ENCODE measurements around the gene CDHR2. TPM values are rescaled to one million over a fixed set of nuclear protein-coding genes. Genes with fewer than 3 reads are reported as not detected.
"Not testable (repeated sequence)": the region's sequence is repeated elsewhere in the genome, so short reads cannot be mapped to it uniquely, and the experiment has no call there.

Gene CDHR2
- total and polyA plus RNA-seq, 3 donors from 2014 or later: 32.0 to 60.5 (median 39.8) TPM

DNA sequence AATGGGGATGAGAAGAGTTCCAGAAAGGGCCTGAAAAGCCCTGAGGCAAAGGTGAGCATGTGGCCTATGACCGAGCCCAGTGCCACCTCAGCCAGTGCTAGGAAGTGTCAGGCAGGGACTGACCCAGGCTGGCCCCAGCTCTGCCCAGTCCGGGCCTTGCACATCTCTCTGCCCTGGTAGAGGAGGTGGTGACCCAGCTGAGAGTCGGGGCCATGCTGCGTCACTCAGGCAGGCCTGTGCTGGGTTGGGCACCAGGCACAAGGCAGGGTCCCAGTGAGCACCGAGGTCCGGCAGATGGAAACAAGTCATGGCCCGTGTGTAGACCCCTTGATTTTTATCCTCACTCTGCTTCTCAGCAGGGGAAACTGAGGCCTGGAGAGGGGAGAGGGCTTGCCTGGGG is 729 bp downstream of the CDHR2 start:
- Histone ChIP-seq H3K27ac (no peak overlapping the region), H3K27me3 (no peaks in the 10 kb centered on the region), H3K36me3 (ENCODE audit: low read depth, missing control alignments) (no peaks in the 10 kb centered on the region), H3K4me3 (no peak overlapping the region), H3K9me3 (no peaks in the 10 kb centered on the region), H3K4me1 (no peaks in the 10 kb centered on the region)
- 90% methylated on average over 7 of the region's 7 CpGs; no CpG with 5 or more reads in 1 of the 2 donors for WGBS, 2 donors
- DNase-seq: no peak
- TF ChIP-seq POLR2A (IDR thresholded peaks at IDR 0.05) (no peak), CTCF (IDR thresholded peaks at IDR 0.05) (no peak)
- intact Hi-C loops (cut with DNase I; ENCODE audit: low total_unique reads): loop anchor here (5.0 to 10.0 kb wide), 2 partner anchors 85 to 508 kb away; partner anchors contain the start of genes EIF4E1B and SNCB

DNA sequence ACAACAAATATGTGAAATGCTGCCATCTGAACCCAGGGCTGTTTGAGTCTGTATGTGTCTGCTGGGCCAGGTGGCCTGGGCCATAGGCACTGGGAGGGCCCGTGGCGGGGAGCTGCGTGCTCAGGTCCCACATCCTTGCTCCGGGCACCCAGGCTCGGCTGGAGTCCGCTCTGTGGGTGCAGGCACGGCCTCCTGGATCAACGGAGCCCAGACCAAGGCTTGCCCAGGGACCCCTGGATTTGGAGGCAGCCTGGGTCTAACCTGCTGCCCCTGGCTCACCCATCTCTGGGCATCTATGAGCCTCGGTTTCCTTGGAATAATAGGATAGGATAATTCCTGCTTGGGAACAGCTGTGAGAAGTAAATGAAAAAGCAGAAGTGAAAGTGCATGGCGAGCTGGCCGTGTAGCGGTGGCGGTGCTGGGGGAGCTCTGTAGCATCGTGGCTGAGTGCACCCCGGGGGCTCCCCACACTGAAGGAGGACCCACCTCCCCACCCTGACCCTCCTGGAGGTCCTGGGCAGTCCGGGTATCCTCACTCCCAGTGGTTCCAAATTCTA is 1.2 kb downstream of the CDHR2 start:
- intact Hi-C loops (cut with DNase I; ENCODE audit: low total_unique reads): loop anchor here (5.0 kb wide), 1 partner anchor 508 kb away; no protein-coding TSS in a partner anchor
- TF ChIP-seq CTCF (IDR thresholded peaks at IDR 0.05): no peak
- TF ChIP-seq POLR2A (IDR thresholded peaks at IDR 0.05): no peak
- no peak for DNase-seq
- Histone ChIP-seq H3K36me3 (ENCODE audit: low read depth, missing control alignments) (no peaks in the 10 kb centered on the region), H3K9me3 (no peaks in the 10 kb centered on the region), H3K27ac (no peak overlapping the region), H3K4me1 (no peaks in the 10 kb centered on the region), H3K27me3 (no peaks in the 10 kb centered on the region), H3K4me3 (no peak overlapping the region)
- WGBS, 2 donors: 83 to 84% methylated on average over 15 to 16 of the region's 16 CpGs

DNA sequence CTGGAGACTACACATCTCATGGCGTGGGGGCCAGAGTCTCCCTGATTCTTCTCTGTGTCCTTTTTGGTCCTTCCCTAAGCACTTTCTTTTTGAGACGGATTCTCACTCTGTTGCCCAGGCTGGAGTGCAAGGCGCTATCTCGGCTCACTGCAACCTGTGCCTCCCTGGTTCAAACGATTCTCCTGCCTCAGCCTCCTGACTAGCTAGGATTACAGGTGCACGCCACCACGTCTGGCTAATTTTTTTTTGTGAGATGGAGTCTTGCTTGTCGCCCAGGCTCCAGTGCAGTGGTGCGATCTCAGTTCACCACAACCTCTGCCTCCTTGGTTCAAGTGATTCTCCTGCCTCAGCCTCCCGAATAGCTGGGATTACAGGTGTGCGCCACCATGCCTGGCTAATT is 1.8 kb downstream of the CDHR2 start:
- DNase-seq; H3K9me3 ChIP-seq; H3K4me1 ChIP-seq; H3K36me3 ChIP-seq (ENCODE audit: low read depth, missing control alignments); H3K4me3 ChIP-seq; H3K27ac ChIP-seq; H3K27me3 ChIP-seq: not testable (repeated sequence)
- 84 to 87% methylated on average over 11 of the region's 11 CpGs for WGBS, 2 donors
- intact Hi-C loops (cut with DNase I; ENCODE audit: low total_unique reads): loop anchor here (5.0 kb wide), 1 partner anchor 509 kb away; no protein-coding TSS in a partner anchor

DNA sequence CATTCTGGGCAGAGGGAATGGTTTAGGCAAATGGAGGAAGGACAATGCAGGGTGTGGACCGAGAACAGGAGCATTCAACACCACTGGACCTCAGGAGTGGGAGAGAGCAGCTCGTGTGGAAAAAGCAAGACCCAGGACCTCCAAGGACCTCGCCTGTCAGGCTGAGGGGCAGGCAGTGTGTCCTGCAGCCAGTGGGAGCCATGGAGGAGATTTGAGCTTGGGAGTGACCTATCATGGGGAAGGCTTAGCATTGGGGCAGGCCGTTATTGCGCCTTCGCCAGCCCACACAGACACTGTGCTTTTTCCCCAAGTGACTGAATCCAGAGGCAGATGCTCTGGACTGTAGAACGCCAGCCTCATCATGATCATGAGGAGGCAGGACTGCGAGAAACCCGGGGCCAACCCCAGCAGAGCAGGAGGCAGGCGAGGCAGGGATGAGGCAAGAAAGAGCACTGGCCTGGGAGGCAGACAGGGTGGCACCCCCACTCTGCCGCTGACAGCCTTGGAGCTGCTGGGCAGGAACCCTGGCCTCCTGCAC is 3.3 kb downstream of the CDHR2 start:
- 71 to 88% methylated on average over 6 to 11 of the region's 11 CpGs for WGBS, 2 donors
- TF ChIP-seq POLR2A (IDR thresholded peaks at IDR 0.05): no peak
- TF ChIP-seq CTCF (IDR thresholded peaks at IDR 0.05): no peak
- no peaks in the 10 kb centered on the region for H3K9me3 ChIP-seq
- no peak for DNase-seq
- no peaks in the 10 kb centered on the region for H3K36me3 ChIP-seq (ENCODE audit: low read depth, missing control alignments)
- no peak overlapping the region for H3K4me3 ChIP-seq
- no peaks in the 10 kb centered on the region for H3K4me1 ChIP-seq
- no peaks in the 10 kb centered on the region for H3K27me3 ChIP-seq
- intact Hi-C loops (cut with DNase I; ENCODE audit: low total_unique reads): loop anchor here (5.0 kb wide), 1 partner anchor 510 kb away; no protein-coding TSS in a partner anchor
- no peak overlapping the region for H3K27ac ChIP-seq

GRCh38 chr5:176553260-176554085 is 4.3 kb downstream of the CDHR2 start:
- Histone ChIP-seq H3K36me3 (ENCODE audit: low read depth, missing control alignments) (no peaks in the 10 kb centered on the region), H3K4me3 (no peak overlapping the region), H3K9me3 (no peaks in the 10 kb centered on the region), H3K27ac (no peak overlapping the region), H3K4me1 (no peaks in the 10 kb centered on the region), H3K27me3 (no peaks in the 10 kb centered on the region)
- DNase-seq: no peak
- intact Hi-C loops (cut with DNase I; ENCODE audit: low total_unique reads): loop anchor here (5.0 kb wide), 1 partner anchor 511 kb away; no protein-coding TSS in a partner anchor
- WGBS, 2 donors: 72 to 80% methylated on average over 17 of the region's 18 CpGs
- TF ChIP-seq CTCF (IDR thresholded peaks at IDR 0.05) (no peak), POLR2A (IDR thresholded peaks at IDR 0.05) (no peak)

Measured in testis (tissue), 3 donors.